Heart right ventricle (tissue), 16 donors: ENCODE measurements around the gene SUSD3. TPM values are rescaled to one million over a fixed set of nuclear protein-coding genes. Genes with fewer than 3 reads are reported as not detected.
"Not testable (repeated sequence)": the region's sequence is repeated elsewhere in the genome, so short reads cannot be mapped to it uniquely, and the experiment has no call there.

Source experiments
- ATAC-seq, 8 donors: fragments of 200-7000 bp; cut with Tn5 transposase; one replicate each; pipeline ENCODE4 v1.9.1; 2020; ENCODE audit warnings: mild to moderate bottlenecking in 8 of 8, moderate library complexity in 8 of 8, moderate number of reproducible peaks in 1 of 8
- DNase-seq, 2 donors: peaks; one replicate each; pipeline ENCODE4 v3.0.0-alpha.2; 2020
- H3K27ac ChIP-seq, 10 donors: fragments of 200-600 bp; sonication (generic) in 2 of 10; one replicate each; pipeline versions ENCODE4 v1.5.0 to v1.8.0; 2020 to 2022; ENCODE audit warnings: mild to moderate bottlenecking in 3 of 10
- H3K27me3 ChIP-seq, 7 donors: fragments of 200-600 bp; one replicate each; pipeline ENCODE4 v1.8.0; 2021 to 2022; ENCODE audit warnings: mild to moderate bottlenecking in 2 of 7
- H3K36me3 ChIP-seq, 9 donors: fragments of 200-600 bp; sonication (generic) in 1 of 9; one replicate each; pipeline versions ENCODE4 v1.5.0 to v1.8.0; 2020 to 2022; ENCODE audit warnings: mild to moderate bottlenecking in 2 of 9
- H3K4me1 ChIP-seq, 9 donors: fragments of 200-600 bp; sonication (generic) in 1 of 9; one replicate each; pipeline versions ENCODE4 v1.5.0 to v1.8.0; 2020 to 2022; ENCODE audit warnings: mild to moderate bottlenecking in 4 of 9
- H3K4me3 ChIP-seq, 10 donors: fragments of 200-600 bp; sonication (generic) in 2 of 10; one replicate each; pipeline versions ENCODE4 v1.5.0 to v1.8.0; 2020 to 2022; ENCODE audit warnings: mild to moderate bottlenecking in 7 of 10, moderate library complexity in 2 of 10
- H3K9me3 ChIP-seq, 11 donors: fragments of 200-600 bp in 10 of 11; sonication (generic) in 2 of 11; one replicate each; pipeline versions ENCODE4 v1.5.0 to v1.8.0; 2013 to 2022; ENCODE audit warnings: mild to moderate bottlenecking in 2 of 11, control low read depth in 1 of 11, moderate library complexity in 1 of 11
- CTCF ChIP-seq, 9 donors: fragments of 200-600 bp; sonication (generic) in 2 of 9; IDR thresholded peaks; one replicate each; pipeline versions ENCODE4 v1.5.0 to v1.8.0; 2021 to 2022; ENCODE audit warnings: antibody characterized with exemption in 9 of 9, mild to moderate bottlenecking in 5 of 9, moderate library complexity in 1 of 9
- WGBS, 2 donors: extraction: QIAGEN DNeasy Blood & Tissue Kit; methylation state at CpG; one replicate each; pipeline ENCODE4 v1.1.7; 2013; ENCODE audit warnings: inconsistent platforms in 1 of 2; 5-methylcytosine and 5-hydroxymethylcytosine counted together
- intact Hi-C, 10 donors: fragments of 100-400 bp; cut with DNase I; formaldehyde crosslinking; loops; one replicate each; pipeline versions ENCODE4 v1.11.1 to v1.14.2; 2022
- polyA plus RNA-seq, 2 donors: library from polyadenylated mRNA; stranded (reverse); fragments of 200-250 nt; gene quantifications; one replicate each; pipeline ENCODE4 v1.2.3, GENCODE V29; 2013
- total RNA-seq, 10 donors: library from RNA; stranded (reverse); fragmentation: NEBNext Ultra II Directional in 3 of 10; extraction: Animal tissue kit (Norgen Biotek cat#: 25700) in 3 of 10; gene quantifications; one replicate each; pipeline versions ENCODE4 v1.2.1 to v1.2.4, GENCODE V29; 2021 to 2023
- donor health status: Arrhythmogenic right ventricular cardiomyopathy.
- donor health status: ischemic (EF 13 %, LVEDD 7.1; RV severe dilation, severe dysfunction).
- donor health status: healthy with polysubstance abuse.
- donor health status: DM: no; HTN: yes; CAD: no.
- donor health status: DM: no; HTN: no; CAD: no.
- donor health status: ischemic (EF 25% LVEDD 6.9; RV normal size, moderate dysfunction).
- donor health status: ischemic (EF 25% LVEDD 5.7; RV mildly dilated, moderate dysfunction).
- donor health status: healthy.
- donor health status: DM: yes; HTN: yes; CAD: no.
- donor health status: Ischemic cardiomyopathy.
- donor health status: ischemic (EF 35%, LVEDD 5.7; RV mildly dilated, moderate dysfunction).
- donor health status: nonischemic (EF 11% LVEDD 7.7; RV severe dilation, severe dysfunction).
- donor health status: DM: yes; HTN: yes; CAD: no.
- donor health status: PGD.
- donor health status: ischemic (EF 29% LVEDD 5.4; RV normal size, mild dysfunction).
- donor health status: nonischemic (EF 23%, LVEDD 6.1; RV moderate dilation, normal function).

SUSD3 gene
- total and polyA plus RNA-seq, 12 donors: 0.40 to 2.1 (median 0.79) TPM; not detected in 1

DNA sequence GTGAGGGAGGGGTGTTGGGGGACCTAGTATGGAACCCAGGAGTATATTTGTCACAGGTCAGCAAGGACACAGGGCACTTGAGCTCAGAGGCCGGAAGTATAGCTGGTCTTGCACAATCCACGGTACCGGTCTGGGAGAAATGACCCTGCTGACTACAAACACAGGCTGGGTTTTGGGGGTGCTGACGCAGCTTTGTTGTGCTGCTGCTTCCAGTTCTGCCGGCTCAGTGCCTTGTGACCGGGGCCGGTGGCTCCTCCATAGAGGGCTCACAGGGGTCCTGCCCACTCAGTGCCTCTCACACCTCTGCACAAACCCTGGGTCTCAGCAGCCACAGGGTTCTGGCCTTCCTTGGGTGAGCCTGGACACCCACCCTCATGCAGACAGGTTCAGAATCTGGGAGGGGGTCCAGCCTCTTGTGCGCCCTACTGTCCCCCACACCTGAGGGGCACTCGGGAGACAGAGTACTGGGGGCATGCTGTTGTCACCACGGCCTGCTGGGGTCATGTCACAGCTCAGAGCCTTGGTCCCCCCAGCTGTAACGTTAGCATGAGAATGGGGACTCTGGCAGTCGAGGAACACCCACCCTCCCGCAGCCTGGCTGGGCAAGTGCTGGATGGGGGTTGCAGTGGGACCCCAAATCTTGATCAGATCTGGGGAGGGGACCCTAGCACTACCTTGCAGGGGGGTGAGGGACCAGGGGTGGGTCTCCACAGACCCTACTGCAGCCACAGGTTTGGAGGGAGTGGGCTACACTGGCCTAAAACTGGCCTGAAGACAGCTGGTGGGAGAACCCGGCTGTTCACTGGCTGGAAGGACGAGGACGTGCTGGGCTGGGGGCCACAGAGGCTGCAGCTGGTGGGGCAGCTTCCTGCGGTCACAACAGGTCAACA, 57.8 kb downstream of the SUSD3 start:
- 73 to 76% methylated on average over 17 of the region's 17 CpGs for WGBS, 2 donors
- DNase-seq (peak; percentile 63 to 72), ATAC-seq (peak in 7 of 8 donors; percentile 6 to 70 (median 46))
- Histone ChIP-seq H3K4me3 (no peak overlapping the region), H3K9me3 (no peaks in the 10 kb centered on the region), H3K36me3 (peaks cover 0 to 33% (median 8%) of the 10 kb centered on the region in 9 donors), H3K27ac (peak overlapping the region in 7 of 10 donors; percentile 4 to 95 (median 51)), H3K4me1 (peaks cover 10 to 75% (median 18%) of the 10 kb centered on the region in 9 donors), H3K27me3 (no peaks in the 10 kb centered on the region)
- intact Hi-C loops: no loop called here
- TF ChIP-seq CTCF (IDR thresholded peaks at IDR 0.05): no peak

- H3K27me3 ChIP-seq, DNase-seq, ATAC-seq, H3K4me3 ChIP-seq, H3K9me3 ChIP-seq, intact Hi-C loops: not testable (repeated sequence)
- Histone ChIP-seq H3K27ac (peak overlapping the region in 1 of 10 donors; percentile 91), H3K36me3 (peaks cover 0 to 32% (median 6%) of the 10 kb centered on the region in 9 donors), H3K4me1 (peaks cover 10 to 73% (median 18%) of the 10 kb centered on the region in 9 donors)
- 93 to 96% methylated on average over 9 of the region's 9 CpGs for WGBS, 2 donors
Measured at GRCh38 chr9:93117521-93117920, 59.0 kb downstream of the SUSD3 start.

GRCh38 chr9:93117924-93118862, 59.7 kb downstream of the SUSD3 start:
- Histone ChIP-seq H3K4me3 (no peak overlapping the region), H3K27ac (peak overlapping the region in 1 of 10 donors; percentile 91), H3K4me1 (peaks cover 10 to 73% (median 18%) of the 10 kb centered on the region in 9 donors), H3K9me3 (no peaks in the 10 kb centered on the region), H3K27me3 (no peaks in the 10 kb centered on the region), H3K36me3 (peaks cover 0 to 32% (median 8%) of the 10 kb centered on the region in 9 donors)
- DNase-seq: no peak
- TF ChIP-seq CTCF (IDR thresholded peaks at IDR 0.05): no peak
- intact Hi-C loops: no loop called here
- 94 to 95% methylated on average over 12 of the region's 12 CpGs for WGBS, 2 donors
- no peak for ATAC-seq

GRCh38 chr9:93118863-93119702, 60.6 kb downstream of the SUSD3 start:
- peaks cover 10 to 68% (median 18%) of the 10 kb centered on the region in 9 donors for H3K4me1 ChIP-seq
- no peak for TF ChIP-seq CTCF (IDR thresholded peaks at IDR 0.05)
- no peak overlapping the region for H3K4me3 ChIP-seq
- no peaks in the 10 kb centered on the region for H3K9me3 ChIP-seq
- intact Hi-C loops: no loop called here
- H3K27me3 ChIP-seq: no peaks in the 10 kb centered on the region
- peaks cover 0 to 33% (median 14%) of the 10 kb centered on the region in 9 donors for H3K36me3 ChIP-seq
- no peak for DNase-seq
- H3K27ac ChIP-seq: peak overlapping the region in 6 of 10 donors; percentile 13 to 91 (median 58)
- ATAC-seq: peak in 1 of 8 donors; percentile 1
- WGBS, 2 donors: 91 to 93% methylated on average over 12 of the region's 12 CpGs
